Measurements from ENCODE around the gene ZNF526.

Gene ZNF526

DNA sequence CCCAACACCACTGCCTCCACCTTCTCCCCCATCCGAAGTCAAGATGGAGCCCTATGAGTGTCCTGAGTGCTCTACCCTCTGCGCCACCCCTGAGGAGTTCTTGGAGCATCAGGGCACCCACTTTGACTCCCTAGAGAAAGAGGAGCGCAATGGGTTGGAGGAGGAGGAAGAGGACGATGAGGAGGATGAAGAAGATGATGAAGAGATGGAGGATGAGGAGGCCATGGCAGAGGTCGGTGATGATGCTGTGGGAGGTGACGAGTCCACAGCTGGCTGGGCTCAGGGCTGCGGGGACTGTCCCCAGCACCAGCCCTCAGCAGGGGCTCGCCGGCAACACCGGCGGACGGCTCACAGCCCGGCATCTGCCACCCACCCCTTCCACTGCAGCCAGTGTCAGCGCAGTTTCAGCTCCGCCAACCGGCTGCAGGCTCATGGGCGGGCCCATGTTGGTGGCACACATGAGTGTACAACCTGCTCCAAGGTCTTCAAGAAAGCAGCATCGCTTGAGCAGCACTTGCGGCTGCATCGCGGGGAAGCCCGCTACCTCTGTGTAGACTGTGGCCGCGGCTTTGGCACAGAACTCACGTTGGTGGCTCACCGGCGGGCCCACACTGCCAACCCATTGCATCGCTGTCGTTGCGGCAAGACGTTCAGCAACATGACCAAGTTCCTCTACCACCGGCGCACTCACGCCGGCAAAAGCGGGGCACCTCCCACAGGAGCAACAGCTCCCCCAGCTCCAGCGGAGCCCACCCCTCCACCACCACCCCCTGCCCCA lies 5.0 kb downstream of the ZNF526 start:
- DNase-seq, result no peak

DNA sequence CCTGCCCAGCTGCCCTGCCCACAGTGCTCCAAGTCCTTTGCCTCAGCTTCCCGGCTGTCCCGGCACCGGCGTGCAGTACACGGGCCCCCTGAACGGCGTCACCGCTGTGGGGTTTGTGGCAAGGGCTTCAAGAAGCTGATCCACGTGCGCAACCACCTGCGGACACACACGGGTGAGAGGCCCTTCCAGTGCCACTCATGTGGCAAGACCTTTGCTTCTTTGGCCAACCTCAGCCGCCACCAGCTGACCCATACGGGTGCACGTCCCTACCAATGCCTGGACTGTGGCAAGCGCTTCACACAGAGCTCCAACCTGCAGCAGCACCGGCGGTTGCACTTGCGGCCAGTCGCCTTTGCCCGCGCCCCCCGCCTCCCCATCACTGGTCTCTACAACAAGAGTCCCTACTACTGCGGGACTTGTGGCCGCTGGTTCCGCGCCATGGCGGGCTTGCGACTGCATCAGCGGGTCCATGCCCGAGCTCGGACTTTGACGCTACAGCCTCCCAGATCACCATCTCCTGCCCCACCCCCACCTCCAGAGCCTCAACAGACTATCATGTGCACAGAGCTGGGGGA lies 5.7 kb downstream of the ZNF526 start:
- no peak for DNase-seq

GRCh38 chr19:42226886-42227285 lies 6.8 kb downstream of the ZNF526 start:
- DNase-seq, result no peak

GRCh38 chr19:42228641-42229040 lies 8.5 kb downstream of the ZNF526 start:
- no peak for DNase-seq

DNA sequence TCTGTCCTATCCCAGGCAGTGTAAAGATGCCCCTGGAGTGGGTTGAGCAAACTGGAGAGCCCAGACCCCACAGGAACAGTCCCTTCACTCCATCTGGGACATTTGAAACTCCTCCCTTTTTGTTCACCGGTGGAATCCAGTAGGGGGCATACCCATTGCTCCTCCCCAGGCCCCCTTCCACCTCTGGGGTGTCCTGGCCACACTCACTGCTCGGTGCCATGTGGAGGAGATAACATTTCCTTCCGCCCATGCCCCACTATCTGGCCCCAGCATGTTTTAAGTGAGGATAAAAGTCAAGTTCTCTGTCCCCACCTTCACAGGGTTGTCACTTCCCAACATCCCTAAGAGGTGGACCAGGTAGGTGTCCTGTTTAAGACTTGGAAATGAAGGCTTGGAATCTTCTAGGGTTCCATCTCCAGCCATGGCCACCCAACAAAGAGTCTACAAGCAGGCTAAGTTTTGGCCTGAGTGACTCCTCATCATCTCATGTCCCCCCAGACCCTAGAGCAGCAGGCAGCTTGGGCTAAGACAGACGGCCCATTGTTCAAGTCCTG lies 9.3 kb downstream of the ZNF526 start:
- no peak for DNase-seq

DNA sequence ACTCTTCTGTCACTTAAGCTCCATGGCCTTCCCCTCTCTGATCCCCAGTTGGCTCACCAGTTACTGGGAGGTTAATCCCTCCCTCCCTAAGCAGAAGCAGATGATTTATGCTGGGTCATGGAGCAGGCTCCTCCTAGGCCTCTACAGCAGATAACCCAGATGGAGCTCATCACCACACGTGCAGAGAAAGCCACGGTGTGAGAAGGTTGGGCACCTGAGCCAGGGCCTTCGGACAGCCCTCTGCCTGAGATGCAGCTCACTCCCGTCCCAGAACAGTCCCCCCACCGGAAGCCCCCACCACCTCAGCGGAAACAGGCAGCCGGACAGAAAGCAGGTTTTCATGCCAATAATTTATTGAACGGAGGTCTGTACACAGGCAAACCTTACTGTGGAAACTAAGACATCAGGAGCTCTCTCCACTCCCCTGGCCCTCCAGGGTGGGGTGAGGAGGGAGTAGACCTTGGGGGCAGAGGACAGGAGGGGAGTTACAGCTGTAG lies 9.8 kb downstream of the ZNF526 start:
- no peak for DNase-seq

DNA sequence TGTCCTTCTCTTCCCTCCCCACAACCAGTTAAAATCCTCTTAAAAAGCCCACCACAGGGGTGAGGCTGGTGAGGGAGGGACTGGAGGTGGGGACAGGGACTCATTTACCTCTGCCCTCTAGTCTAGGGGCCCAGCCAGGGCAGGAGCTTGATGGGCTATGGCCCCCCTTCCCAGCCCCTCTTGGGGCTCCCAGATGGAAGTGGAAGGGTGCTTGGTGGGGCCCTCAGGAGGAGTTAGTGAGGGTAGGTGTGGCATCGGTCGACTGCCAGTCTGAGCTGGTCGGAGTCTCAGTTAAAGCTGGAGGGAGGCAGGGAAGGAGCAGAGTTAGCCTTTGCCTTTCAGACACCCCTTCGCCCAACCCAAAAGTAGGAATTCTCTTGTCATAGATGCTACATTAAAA lies 10.5 kb downstream of the ZNF526 start:
- no peak for DNase-seq

- no peak for DNase-seq
Observed at GRCh38 chr19:42232435-42232834, 12.3 kb downstream of the ZNF526 start.

GRCh38 chr19:42233106-42233505 lies 13.0 kb downstream of the ZNF526 start:
- DNase-seq, result no peak

DNA sequence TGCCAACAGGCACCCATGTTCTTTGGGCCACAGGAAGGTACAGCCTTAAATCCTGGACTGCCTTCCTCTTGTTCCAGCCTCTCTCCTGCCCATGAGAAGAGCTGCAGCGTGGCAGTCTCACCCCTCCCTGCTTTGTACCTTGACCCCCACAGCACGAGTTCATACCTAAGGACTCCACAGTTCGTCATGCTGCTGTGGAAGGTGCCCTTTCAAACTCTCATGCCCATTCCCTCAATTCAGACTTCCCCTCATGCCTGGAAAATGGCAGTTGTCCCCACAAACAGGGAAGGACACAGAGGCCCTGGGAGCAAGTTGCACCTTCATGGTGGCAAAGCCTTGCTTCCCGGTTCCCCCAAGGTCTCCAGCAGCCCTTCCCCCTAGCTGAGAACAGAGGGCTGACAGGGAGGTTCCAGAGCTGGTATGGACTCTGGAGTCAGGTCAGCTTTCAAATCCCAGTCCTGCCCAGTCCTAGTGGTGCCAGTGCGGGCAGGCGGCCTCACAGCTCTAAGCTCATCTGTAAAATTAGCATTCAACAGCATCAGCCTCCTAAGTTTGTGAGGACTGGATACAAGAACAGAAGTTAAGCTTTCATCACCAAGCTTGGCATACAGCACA lies 13.7 kb downstream of the ZNF526 start:
- no peak for DNase-seq

GRCh38 chr19:42234364-42234763 lies 14.3 kb downstream of the ZNF526 start:
- no peak for DNase-seq

DNA sequence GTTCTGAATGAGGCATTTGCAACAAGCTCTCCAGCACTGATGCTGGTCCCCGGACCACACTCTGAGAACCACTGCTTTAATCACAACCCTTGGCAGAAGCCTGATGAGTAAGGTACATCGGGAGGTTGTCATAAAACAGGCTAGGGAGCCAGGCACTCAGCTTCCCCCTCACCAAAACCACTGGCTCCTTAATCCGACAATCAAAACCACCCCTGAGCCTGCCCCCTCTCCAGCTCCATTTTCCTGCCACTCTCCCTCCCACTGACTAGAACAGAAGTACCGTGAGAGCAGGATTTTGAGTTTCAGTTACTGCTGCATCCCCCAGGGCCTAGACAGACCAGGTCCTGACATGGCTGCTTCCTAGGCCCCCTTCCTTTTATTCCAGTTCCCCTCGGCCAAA lies 15.1 kb downstream of the ZNF526 start:
- no peak for DNase-seq

DNA sequence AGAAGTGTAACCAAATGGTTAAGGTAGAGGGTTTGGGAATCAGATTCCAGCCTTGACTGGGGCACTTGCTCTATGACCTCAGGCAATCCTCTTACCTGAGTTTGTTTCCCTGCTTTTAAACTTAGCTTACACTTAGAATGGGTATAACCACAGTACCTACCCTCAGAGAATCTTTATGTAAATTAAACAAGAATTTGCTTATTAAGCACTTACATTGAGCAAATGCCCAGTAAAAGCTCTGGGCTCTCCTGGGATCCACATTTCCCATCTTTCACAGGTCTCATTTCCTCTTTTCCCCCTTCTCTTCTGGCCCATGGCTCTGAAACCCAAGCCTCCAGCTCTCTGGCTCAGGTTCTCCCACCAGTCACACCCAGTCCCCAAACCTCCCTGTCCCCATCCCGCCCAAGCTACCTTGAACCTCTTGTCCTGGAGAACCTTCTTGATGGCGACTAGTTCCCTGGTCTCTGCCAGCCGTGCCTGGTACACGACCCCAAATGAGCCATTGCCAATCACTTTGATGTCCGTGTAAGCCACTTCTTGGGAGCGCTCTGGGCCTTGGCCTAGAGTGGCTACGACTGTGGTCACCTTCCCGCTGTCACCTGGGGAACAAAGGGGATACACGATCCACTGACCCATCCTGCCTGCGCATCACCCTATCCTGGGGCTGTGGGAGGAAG lies 19.6 kb downstream of the ZNF526 start:
- no peak for DNase-seq

GRCh38 chr19:42241279-42241678 lies 21.2 kb downstream of the ZNF526 start:
- no peak for DNase-seq

GRCh38 chr19:42242069-42242511 lies 22.0 kb downstream of the ZNF526 start:
- DNase-seq, result no peak

DNA sequence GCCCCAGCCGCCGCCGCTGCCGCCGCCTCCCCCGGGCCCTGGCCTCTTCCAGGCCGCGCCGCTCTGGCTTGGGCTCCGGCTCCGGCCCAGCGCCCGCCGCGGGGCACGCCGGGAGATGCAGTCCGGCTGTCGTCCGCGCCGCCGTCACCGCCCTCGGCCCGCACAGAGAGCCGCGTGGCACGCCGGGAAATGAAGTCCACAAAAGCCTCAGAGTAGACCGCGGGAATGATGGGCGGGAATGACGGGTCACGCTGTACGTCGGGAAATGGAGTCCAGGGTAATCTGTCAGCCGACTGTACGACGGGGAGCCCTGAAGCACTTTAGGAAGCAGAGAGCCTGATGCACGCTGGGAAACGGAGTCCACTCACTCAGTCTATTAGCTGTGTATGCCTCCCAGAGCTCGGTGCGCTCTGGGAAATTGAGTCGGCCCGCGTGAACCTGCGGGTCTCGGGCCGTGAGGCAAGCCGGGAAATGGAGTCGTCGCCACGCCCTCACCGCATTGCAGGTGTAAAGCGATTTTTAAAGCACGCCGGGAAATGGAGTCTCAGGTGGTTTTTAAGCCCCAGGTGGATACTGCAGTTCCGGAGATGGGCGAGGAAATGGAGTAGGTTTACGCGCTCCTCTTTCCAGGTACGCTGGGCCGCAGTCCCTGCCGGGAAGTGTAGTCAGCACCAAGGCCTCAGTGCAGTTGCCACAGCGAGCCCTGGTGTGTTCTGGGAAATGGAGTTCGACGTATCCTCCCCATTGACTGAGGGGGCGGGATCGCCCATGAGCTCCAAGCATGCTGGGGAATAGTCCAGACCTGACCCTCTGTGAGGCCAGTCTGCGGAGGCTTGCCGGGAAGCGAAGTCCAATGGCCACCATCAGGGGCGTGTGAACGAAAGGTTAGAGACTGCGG lies 22.6 kb downstream of the ZNF526 start, which contains the start of gene GSK3A:
GSK3A (minus strand) TSS at position 91 of the 898 bp plus-strand sequence. CDS start 137 bp downstream, outside the sequence.
- peak; percentile 94 for DNase-seq

DNA sequence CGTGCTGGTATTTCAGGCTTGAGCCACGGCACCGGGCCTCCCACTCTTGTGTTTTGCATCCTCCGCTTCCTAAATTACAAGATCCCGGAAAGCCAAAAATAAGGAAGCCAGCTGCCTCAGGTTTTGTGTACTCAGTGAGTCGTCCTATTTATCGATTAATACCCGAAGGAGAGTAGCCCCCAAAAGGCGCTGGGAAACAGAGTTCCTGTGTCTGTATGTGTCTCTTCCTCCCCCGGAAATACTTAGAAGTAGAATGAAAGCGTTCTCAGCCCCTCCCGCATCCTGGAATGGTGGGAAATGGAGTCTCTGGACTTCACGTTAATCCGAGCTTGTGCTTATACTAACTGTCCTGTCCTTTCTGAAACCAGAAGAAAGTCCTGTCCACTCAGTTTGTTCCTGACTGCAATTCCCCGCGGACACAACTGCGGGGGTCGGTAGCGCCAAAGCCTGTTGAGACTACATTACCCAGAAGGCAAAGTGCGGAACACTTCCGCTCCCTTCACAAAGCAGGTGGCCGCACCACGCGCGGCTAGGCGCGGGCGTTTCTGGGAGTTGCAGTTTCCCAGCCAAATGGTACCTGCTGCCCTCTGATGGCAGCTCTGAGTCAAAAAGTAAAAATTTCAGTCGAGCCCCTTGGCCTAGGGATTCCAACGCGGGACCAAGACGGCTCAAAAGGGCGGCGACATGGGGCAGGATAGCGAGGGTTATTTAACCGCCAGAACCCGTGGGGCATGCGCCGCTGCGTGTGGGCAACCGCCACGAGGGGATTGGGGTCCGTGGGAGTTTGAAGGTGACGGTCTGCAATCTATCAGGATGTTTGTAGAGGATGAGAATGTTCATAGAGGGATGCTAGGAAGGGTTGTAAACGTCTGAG lies 24.5 kb downstream of the ZNF526 start:
- peak; percentile 91 for DNase-seq

DNA sequence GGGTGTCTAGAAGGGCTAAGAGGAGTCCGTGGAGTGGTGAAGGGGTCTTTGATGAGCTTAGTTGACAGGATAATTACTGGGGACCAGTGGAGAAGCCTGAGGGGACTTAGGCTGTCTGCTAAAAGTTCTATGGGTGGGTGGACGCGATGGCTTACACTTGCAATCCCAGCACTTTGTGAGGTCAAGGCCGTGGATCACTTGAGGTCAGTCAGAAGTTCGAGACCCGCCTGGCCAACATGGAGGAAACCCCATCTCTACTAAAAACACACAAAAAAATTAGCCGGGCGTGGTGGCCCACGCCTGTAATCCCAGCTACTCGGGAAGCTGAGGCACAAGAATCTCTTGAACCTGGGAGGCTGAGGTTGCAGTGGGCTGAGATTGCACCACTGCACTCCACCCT lies 25.1 kb downstream of the ZNF526 start:
- DNase-seq, result no peak

DNA sequence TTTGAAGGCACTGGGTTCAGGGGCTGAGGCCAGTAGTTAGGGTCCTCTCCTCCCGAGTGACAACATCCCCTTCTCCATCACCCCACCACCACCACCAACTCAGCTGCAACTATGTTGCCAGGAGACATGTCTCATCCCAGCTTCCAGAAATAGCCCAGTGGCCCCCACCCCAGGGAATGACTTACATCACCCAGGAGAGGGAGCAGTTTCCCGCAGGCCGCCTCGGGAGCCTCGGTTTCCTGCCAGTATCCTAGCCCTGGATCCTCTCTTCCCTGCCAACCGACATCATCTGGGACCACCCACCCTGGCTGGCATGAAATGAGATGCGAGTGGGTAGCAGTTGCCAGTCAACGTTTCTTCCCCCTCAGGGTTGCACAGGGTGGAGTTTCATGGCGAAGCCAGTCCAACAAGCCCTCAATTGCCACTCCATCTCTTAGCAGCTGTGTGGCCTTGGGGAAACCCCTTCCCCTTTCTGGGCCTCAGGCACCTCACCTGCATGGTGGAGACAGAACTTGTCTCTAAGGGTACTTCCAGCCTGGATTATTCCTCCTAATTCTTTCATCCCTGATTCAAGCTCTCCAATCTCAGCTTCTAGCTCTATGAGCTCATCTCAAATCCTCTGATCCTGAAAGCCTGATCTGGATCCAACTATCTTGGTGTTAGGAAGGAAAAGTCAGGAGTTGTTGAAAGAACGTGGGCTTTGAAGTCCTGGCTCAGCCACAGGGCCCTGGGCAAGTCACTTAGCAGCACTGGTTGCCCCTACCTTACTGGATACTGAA lies 26.2 kb downstream of the ZNF526 start:
- no peak for DNase-seq

Data from activated T-cell treated with anti-CD3 and anti-CD28 coated beads, Interleukin-2, amount 50 U/mL, for 1 hour (primary cell).